Uterus (tissue), 2 donors: ENCODE data around the gene ATP8B3.

ENCODE experiments used
- CTCF ChIP-seq, 4 experiments: fragments of 200-600 bp in 2 of 4; fragments of 450-650 bp in 2 of 4; sonication (generic) in 2 of 4; IDR thresholded peaks; one replicate each; pipeline ENCODE4 v1.5.1; 2016 to 2019; ENCODE audit warnings: antibody characterized with exemption in 4 of 4, mild to moderate bottlenecking in 2 of 4, moderate library complexity in 1 of 4
- POLR2A ChIP-seq, 2 donors: fragments of 450-650 bp; IDR thresholded peaks; one replicate each; pipeline ENCODE4 v1.6.1; 2016; ENCODE audit warnings: antibody characterized with exemption in 2 of 2, mild to moderate bottlenecking in 1 of 2, moderate library complexity in 1 of 2

GRCh38 chr19:1849132-1849474 is 37.0 kb upstream of the ATP8B3 start:
- TF ChIP-seq CTCF (IDR thresholded peaks at IDR 0.05) (no peak), POLR2A (IDR thresholded peaks at IDR 0.05) (no peak)
